GM21423 (cell line): ENCODE results near the gene ELOA.
"Not testable (repeated sequence)": the region's sequence is repeated elsewhere in the genome, so short reads cannot be mapped to it uniquely, and the experiment has no call there.

Source experiments
- ATAC-seq: cut with Tn5 transposase; IDR thresholded peaks from one replicate; pipeline ENCODE4 v1.9.1; 2021; ENCODE audit warnings: mild to moderate bottlenecking, moderate library complexity; ENCODE audit not compliant: unreplicated experiment

Gene ELOA

GRCh38 chr1:23799570-23800399 lies 56.5 kb downstream of the ELOA start:
- ATAC-seq, result peak; percentile 12

DNA sequence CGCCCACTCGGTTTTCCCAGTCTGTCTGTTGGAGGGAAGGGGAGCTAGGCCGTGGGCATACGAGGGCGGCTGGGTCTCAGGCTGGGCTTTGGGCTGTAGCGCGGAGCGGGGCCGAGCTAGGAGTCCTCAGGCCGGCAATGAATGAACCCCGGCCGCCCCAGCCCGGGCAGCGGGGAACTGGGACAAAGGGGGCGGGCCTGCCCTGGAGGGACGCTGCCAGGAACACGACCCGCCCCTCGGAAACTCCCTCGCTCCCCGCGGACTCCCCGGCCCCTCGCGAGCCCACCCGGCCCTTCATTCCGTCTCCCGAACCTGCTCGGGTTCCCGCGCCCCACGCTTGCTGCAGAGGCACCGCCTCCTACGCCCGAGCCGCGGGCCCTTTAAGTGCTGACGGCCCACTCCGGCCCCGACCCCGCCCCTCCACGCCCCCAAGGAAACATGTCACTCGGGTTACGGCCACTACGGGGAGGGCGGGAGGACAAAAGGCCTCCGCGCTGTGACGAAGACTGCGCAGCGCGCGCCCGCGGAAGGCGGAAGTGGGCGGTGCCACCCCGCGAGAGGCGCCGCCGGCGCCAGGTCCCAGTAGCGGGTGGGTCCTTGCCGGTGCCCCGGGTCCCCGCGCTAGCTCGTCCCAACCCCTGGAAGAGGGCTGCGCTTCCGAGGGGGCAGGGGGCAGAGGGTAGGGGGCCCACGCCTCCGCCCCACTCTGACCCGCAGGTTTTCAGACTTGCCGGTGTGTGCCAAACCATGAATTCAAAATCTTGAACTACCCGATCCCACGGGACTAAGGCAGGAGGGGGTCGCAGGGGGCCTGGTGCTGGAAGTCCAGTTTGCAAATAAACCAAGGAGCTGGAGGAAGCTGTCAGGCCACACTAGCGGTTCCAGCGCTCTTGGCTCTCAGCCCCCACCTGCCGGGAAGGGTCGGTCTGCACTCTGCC lies 57.4 kb downstream of the ELOA start, which contains the start of gene GALE:
Gene GALE, minus strand, starts transcription at position 355 of the 938 bp plus-strand sequence. CDS start 1,747 bp downstream, outside the sequence.
- ATAC-seq, result peak; percentile 75

- ATAC-seq, result no peak
Observed at GRCh38 chr1:23801338-23801748, 58.1 kb downstream of the ELOA start.

GRCh38 chr1:23801876-23802275 lies 58.6 kb downstream of the ELOA start:
- no peak for ATAC-seq

DNA sequence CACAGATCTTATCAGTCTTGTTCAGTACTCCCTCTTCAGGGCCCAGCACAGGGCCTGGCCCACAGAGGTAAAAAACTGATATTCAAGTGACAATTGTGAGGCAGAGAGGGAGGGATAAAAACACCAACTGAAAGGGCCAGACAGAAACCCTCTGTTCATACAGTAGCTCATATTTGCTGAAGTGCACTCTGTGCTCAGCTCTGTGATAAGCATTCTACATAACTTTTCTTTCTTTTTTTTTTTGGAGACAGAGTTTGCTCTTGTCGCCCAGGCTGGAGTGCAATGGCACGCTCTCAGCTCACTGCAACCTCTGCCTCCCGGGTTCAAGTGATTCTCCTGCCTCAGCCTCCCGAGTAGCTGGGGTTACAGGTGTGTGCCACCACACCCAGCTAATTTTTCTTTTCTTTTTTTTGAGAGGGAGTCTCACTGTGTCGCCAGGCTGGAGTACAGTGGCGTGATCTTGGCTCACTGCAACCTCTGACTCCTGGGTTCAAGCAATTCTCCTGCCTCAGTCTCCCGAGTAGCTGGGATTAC lies 59.6 kb downstream of the ELOA start:
- ATAC-seq, result not testable (repeated sequence)

DNA sequence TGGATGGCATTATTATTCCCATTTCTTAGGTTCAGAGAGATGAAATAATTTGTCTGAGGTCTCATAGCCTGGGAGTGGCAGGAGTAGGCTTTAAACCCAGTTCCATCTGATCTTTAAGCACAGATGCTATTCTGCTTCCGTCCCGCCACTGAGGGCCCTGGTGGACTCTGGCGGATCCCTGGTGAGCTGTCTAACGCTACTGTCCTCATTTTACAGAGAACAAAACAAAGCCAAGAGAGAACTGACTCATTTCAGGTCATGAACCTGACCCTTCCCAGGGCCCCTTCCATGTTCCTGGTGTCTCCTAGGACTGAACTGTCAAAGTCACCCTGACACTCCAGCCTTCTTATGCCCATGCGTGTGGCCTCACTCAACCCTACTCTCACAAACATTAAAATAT lies 60.4 kb downstream of the ELOA start:
- ATAC-seq, result no peak

DNA sequence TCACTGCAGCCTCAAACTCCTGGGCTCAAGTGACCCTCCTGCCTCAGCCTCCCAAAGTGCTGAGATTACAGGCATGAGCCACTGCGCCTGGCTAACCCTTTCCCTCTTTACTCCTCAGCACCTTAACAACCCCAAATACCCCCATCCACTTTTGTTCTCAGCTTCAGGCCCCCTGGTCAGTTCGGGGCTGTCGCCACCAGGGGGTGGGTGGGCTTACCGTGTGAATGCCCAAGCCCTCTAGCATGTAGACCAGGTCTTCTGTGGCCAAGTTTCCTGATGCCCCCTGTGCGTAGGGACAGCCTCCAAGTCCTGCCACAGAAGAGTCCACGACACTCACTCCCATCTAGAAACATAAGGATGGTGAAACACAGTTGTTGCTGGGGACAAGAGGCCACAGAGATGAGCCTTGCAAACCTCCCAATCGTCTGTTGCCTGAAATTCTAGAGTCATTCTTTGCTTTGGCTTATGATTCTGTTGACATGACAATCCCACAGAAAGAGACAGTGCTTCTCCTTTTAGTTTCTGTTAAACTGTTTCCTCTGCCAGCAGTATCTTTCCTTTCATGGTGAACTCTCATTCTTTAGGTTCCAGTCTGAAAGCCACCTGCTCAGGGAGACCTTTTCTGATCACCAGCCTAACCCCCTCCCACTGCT lies 61.0 kb downstream of the ELOA start:
- ATAC-seq, result no peak

- ATAC-seq, result no peak
Observed at GRCh38 chr1:23805025-23805424, 61.8 kb downstream of the ELOA start.

- ATAC-seq, result no peak
Observed at GRCh38 chr1:23806280-23806679, 63.0 kb downstream of the ELOA start.

DNA sequence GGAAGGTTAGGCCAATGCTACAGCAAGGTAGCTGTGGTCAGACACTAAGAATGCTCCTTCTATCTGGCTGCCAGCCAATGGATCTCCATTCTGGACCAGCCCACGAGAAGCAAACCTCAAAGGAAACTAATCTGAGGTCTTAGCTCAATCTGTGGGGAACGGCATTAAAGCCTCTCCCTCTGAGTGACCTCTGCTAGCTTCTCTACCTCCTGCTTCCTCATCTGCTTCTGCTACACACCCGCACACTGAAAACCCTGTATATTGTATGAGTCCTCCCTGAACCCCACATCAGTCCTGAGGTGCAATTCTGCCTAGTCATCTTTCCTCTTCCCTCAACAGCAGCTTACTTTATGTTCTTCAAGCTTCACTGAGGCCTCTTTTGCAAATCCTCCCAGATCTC lies 64.2 kb downstream of the ELOA start:
- no peak for ATAC-seq

DNA sequence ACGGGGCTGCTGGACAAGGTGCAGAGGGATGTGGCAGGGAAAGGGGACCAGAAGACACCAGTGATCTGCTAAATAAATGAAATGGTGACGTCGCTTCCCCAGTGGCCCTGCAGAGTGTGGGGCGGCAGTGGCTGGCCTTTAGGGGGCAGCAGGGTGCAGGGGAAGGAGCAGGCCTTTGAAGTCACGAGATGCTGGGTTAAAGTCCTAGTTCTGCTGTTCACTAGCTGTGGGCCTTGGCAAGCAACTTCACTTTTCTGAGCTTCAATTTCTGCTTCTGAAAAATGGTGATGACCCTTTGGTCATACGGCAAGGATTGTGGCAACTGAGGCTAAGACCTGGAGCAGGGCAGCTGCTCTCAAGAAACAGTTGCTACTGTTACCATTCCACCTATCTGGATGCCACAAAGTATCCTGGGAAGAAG lies 66.5 kb downstream of the ELOA start:
- no peak for ATAC-seq

- ATAC-seq, result peak; percentile 62
Observed at GRCh38 chr1:23810818-23811540, 67.7 kb downstream of the ELOA start.
